DMS53 treated with DMSO at 0.1 percent for 48 hours (cell line): ENCODE measurements around the gene RUNX2.

Source experiments
- DNase-seq: peaks from one replicate; lab custom pipeline; 2025; ENCODE audit not compliant: unreplicated experiment; lab: John Stamatoyannopoulos, UW

Gene RUNX2

DNA sequence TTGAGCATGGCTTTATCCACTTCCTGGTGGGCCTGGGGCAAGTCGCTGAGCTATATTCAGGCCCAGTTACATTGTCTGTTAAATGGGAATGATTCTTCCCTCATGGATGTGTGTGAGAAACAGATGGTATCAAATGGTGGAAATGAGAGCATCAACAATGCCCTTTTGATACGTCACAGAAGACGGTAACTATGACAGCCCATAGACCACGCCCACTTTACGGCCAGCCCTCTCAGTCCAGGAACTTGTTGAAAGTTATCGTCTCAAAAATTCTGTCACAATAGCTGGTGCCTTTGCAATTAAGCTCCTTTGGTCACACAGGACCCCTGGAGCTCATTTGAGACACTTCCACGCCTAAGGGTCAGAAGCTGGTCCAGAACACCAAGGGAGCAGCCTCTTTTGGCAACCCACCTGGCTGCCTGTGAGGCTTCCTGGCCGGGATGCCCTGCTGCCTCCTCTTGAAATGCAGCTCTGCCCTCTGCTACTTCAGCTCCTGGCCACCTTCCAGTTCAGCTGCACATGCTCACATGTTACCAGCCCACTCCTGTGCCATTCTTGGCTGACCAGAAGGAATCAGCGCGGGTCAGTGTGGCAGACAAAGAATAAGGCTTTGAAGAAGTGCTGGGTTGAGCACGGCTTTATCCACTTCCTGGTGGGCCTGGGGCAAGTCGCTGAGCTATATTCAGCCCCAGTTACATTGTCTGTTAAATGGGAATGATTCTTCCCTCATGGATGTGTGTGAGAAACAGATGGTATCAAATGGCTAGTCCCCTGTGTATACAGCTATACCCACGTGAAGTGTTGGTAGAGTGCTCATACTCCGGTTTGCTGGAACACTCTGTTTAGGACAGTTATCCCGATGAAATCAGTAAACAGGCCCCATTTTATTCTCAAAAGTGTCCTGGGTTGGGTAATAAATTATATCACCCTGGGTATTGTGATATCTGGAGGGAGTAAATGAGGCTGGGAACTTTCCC, 248.8 kb downstream of the RUNX2 start:
- no peak for DNase-seq

DNA sequence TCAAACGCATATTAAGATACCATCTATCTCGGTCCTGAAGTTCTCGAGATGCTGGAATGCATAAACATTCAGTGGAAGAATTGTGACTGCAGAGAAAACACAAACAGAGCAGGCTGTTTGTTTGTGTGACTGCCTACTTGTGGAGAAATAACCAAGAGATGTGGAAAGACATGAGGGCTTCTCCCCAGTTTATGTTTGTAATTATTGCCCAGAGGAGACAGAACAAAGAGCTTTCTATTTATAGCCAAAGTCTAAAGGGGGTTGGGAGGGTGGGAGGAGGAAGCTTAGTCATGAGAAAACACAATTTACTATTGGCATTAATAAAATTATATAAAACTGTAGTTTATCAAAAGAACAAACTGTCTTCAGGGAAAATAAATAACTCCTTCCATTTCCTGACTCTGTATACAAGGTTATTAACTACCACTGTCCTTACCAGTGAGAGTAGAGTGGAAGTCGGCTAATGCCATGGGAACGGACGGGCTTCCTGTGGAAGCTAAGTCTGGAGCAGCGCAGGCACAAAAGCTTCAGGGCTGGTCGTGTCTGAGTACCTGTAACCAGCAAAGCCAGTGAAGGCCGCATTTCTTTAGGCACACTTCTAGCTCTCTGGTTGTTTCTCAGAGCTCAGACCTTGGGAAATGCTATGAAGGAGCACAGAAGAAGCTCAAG, 249.8 kb downstream of the RUNX2 start:
- DNase-seq = no peak

DNA sequence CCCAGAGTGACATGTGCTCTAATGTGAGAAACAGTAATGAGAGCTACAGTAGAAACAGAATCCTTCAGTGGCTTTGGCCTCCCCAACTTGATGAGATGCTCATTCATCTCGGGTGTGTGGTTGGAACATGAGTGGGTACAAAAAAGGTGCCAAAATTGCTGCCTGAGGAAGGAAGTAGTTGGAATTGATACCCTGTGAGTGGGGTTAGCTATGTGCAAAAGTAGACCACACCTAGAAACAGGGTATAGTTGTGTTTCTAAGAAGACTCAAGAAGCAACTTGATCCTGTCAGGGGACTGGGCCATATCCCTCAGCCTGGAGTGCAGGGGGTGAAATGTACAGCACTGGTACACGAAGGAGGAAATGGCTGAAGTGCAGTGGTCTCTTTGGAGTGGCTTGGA, 256.0 kb downstream of the RUNX2 start:
- no peak for DNase-seq

DNA sequence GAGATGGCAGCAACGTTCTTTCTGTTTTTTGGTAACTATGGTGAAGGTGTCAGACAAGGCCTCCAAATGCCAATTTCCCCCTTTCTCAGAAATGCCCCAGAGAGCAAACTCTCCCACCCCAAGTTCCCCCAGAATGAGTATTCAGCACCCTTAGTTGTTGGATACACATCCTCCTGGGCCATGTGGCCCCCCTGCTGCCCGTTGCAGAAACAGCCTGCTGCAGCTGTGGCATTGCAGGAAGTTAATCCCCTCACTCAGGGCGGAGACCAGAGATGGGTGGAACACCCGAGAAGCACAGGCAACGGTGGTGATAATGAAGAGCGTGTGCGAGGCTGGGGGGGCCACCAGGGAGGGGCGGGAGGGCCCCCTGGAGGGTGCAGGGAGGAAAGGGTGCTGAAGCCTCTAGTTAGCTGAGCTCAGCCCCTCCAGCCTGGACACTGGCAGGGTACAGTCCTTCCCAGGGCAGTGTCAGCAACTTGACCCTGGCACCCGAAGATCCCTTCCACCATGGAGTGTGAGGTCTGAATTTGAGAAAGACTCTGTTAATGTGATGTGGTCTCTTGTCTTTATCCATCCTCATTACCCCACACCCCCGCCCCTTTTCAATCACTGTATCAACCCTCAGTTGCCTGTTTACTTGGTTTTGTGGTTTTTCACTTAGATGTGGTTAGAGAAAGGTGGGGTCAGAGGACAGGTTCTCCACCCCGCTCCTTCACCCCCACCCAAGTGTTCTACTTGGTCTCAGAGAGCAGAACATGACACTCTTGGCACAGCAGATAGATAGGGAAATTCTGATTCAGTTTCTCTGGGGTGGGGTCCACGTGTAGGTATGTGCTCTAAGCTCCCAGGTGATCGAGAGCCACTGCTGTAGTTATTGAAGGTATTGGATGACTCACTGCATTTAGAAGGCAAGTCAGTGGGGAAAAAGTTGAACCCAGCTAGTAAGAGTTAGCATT, 258.4 kb downstream of the RUNX2 start:
- no peak for DNase-seq

DNA sequence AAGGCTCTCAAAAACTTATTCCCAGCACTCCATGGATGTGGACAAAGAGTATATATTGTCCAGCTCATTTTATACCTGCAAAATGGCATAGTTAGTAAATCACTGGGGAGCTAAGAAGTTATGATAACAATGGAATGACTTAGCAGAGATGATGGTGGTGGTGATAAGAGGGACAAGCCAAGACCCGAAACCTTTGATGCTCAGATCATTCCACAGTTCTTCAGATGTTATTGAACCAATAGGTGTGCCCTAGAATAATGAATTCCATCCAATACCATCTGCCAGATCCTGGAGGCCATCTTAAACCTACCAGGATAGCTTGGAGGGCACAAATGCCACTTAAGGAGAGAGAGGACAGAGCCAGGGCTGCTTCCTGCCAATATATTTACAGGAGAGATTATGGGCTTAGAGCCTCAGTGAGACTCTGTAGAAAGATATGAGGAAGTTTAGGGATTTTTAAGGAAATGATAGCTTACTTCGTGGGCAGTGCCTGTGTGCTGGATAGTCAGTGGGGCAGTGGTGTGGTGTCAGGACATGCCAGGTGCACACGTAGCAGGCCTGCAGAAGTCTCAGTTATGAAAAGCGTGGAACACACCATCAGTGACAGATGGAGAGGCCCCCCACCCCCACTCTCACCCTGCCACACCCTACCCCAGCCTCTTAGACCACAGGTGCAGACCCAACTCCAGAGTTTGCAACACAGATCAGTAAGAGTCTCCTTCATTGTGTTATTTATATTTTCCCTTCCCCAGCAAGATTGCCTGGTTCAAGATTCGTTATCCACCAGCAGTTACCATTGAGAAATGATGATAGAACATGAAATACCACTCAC, 259.3 kb downstream of the RUNX2 start:
- no peak for DNase-seq

DNA sequence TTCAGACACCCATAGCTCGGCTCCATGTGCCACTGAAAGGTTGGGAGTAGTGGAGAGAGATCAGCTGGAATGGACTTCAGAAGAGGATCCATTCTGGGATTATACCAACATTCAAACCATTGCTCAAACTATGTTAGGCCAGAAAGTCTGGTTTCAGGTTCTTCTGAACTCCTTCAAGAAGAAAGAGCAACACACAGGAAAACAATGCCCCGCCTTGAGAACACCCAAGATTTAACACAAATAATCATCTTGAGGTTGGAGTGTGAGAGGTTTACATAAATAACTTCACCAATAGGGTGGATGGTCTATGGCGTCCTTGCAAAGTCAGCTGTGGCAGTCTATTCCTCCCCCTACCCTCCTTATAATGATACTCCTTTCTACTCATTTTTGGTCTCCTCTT, 261.2 kb downstream of the RUNX2 start:
- no peak for DNase-seq

DNA sequence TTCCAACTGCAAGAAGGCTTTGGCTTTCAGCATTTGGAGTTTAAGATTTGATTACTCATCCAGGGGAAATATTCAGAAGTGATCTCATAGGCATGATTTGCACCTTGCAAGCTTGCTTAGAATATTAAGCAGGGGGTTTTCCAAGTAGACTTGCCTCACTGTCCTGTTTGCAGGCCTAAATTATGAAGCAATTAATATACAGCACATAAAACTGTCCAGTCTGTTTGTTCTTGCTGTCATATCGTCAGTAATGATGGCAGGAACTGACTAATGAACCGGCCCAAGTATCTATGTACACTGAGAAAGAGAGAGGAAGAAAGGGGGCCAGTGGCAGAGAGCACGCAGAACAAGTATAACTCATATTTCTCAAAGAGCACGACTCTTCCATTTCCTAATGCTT, 262.1 kb downstream of the RUNX2 start:
- no peak for DNase-seq

DNA sequence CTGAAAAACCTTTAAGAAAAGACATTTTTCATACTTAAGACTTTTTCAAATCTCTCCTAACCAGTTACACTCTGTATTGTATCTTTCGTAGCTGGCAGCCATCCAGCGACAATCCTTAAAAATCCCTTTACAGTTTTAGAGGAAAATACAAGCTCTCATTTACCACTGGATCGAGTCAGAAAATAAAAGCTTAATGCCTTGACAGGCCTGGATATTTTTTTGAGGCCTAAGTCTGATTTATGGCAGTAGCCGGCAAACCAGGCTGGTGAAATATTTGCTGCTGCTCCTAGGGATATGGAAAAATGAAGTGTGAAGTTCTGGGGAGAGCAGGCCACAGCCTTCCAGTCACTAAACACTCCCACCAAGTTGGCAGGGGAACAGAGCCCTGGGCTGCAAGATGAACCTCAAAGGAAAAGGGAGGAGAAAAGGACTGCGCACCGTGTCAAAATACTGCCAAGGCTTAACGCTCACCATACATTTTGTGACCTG, 262.6 kb downstream of the RUNX2 start:
- DNase-seq = no peak

DNA sequence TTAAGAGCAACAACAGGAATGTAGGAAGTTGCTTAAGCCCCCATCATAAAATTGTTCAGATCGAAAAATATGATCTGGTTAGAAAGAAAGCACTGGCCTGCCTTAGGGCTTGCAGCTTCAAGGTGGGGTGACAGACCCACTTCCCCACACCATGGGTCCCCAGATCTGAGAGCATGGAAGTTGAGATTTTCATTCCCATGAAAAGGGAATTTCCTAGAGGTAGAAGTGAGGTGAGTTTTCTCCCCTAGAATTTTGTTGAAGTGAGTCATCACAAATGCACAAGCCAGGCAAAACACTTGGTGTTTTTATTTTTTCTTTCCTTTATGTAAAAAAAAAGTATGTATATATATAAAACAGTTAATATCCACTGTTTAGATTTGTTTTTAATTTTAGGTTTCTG, 263.2 kb downstream of the RUNX2 start:
- DNase-seq = no peak

DNA sequence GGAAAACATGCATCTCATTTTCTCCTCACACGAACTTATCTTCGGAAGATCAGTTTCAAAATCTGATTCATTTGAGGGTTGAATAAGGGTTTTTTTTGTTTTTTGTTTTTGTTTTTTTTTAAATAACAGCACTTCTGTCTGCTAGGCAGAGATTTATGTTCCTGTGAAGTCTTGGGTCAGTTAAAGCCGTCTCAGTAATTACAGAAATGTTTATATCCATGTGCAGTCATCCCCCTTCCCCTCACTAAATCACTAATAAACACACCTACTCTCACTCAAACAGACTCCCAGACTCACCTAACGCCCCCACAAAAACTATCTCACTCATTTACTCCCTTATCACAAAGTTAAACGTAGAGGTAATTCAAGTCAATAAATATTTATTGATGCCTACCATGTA, 263.8 kb downstream of the RUNX2 start:
- no peak for DNase-seq

DNA sequence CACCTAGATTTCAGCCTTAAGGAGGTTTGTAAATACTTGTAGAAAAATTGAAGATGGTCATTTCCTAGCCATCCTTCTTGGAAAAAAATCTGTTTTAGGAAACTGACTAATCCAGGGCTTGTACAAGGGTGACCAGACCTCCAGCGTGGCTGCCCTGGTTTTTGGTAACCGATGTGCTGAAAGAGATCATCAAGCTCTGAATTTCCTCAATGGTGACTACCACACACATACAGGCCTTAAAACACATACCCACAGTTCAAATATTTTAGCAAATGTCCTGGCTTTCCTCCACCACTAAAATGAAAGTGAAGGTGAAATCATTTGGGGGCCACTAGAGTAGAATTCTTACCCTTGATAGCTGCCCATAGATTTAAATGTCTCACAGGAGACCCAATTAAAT, 264.9 kb downstream of the RUNX2 start:
- DNase-seq = no peak

DNA sequence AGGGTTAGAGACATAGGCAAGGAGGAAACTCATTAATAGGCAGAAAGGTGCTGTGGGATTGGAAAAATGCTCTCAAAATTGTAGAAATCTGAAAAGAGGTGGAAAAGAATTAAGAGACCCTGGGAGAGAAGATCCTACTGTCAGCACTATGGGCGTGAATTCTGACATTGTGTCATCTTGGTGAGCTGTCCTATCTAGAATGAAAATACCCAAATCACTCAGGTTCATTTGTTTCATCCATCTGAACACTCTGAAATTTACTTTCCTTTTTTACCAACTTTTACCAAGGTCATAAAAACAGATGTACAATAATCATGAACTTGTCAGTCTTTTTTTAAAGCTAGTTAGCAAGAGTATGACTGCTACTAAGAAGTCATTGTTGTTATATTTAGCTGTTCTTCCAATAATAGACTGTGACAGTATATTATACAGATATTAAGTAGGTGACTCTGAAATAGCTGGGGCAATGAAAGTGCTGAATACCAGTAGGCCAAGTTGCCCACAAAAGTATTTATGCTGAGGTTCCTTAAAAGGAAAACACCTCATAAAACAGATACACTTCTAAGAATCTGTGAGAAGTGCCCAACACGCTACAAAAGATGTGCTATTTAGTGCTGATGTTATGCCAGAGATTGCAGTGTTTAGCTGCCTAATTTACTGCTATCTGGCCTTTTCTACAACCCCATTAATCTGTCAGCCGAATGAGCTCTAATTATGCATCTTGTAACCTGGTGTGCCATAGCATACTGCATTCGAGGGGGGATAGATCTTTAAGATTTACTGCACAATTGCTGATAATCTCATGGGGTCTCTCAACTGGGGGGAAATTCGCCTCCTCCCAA, 267.1 kb downstream of the RUNX2 start:
- no peak for DNase-seq

DNA sequence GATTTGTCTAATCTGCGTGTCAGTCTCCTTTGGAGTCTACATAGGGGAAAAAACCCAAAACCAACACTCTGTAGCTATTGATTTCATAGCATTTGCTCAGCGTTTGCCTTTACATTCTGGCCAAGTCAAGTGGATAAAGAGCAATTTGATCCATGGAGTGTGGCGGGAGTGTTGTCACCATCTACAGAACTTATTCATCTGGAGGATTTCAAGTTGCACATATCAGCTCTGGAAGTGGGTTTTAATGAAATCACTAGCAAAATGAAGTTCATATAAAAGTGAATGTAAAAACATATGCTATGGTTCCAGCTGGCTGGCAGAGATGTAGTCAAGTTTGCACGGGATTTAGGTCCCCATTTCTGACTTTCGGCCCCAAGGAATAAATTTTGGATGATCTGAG, 269.3 kb downstream of the RUNX2 start:
- DNase-seq = no peak

DNA sequence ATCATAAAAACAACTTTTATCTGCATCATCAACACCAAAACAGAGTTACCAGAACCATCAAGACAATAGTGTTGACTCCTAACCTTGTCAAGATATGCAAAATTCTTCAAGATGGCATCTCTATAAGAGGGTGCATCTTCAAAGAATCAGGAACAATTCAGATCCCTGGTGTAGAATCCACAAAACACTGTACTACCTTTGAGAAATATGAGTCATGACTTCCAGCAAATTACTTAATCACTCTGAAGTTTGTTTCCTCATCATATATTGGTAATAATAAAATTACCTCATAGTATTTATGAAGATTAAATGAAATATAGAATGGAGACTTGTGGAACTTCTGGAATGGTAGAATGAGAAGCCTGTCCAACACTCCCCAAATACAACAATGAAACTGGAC, 270.9 kb downstream of the RUNX2 start:
- DNase-seq = no peak

DNA sequence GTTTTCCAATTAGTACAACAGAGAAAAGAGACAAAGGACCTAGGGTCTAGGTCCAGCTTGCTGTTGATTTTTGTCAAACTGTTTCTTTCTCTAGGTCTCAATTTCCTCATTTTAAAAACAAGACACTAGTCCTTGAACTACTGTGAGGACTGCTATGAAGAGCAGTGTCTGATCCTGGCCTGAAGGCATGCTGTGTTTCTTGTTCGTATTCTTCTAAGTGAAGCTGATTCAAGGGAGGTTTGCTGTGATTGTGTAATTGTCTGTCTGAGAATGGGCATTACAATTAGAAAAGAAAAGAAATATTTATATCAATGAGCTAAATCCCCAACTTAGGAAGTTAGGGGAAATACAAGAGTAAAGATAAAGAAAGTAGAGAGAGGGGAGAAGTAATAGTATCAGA, 277.8 kb downstream of the RUNX2 start:
- DNase-seq = no peak

DNA sequence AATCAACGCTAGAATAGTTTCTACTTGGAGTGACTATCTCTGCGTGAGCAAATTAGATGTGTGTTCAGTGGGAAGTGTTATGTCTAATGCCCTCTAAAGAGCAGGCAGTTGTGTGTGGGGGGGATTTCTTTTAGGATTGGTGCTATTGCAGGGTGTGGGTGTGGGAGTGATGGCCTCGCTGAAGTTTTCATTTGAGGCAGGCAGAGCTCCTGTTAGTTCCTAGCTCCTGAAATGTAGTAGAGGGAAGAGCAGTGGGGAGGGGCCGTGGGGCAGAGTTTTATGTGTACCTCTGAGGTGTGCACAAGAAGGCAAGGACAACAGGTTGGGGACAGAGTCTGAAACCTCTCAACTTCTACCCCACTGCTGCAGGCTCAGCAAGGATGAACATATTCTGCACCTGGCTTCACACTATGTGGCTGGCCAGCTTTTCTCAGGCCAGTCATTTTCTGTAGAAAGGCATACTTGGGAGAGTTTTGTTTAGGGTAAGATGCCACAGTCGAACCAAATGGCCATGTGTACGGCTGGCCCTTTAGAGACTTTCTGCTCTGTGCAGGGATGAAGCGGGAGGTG, 278.8 kb downstream of the RUNX2 start:
- no peak for DNase-seq

DNA sequence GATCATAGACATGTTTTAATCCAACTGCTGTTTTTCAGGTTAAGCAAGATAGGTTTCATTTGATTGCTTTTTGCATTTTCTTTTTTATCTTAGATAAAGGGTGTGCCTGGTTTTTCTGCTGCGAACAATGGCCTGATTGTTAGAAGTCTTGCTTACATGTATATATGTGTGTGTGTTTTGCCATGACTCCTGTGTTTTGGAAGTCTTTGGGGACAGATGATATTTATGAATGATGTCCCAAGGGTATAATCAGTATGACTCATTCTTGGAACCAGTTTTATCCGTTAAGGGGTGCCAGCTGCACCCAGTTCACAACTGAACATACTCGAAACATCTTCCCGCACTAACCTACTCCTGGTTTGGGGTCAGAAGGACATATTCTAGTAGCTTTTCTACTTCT, 279.7 kb downstream of the RUNX2 start:
- no peak for DNase-seq

DNA sequence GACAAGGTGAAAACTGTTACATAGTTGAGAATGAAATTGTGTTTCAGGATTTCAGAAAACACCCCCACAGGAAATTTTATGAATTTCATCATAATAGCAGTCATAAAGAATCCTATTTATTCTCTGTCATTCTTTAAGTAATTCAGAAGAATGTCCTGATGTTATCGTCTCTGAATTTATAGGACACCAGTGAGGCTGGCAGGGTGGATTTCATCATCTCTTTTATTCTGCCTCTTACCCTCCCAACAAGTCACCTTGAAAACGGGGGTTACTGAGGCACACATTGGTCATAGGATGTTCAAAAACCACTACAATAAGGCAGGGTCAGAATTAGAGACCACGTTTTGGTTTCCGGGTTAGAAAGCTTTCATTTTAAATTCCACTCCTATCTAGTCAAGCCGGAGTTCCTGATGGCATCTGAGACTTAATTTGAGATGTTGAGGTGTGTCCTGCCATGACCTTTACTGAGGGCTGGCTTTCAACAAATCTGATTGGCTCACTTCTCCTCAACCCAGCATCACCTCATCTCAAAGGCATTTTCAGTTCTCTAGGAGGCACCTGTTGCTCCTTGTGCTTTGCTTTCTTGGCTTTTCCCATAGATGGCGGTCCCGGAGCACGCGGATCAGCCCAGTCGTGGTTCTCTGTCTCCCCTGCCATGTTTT, 280.3 kb downstream of the RUNX2 start:
- DNase-seq = no peak
